SK-N-SH treated with all-trans-retinoic acid at 6 μM for 48 hours (cell line): Measurements from ENCODE around the gene BICC1.

ENCODE experiments used
- ATAC-seq: fragments of 200-7000 bp; cut with Tn5 transposase; 3 replicates; pipeline ENCODE4 v1.9.1; 2020; ENCODE audit warnings: mild to moderate bottlenecking, moderate library complexity
- ARNTL ChIP-seq: fragments of 450-650 bp; formaldehyde crosslinking; IDR thresholded peaks from 2 replicates; pipeline ENCODE4 v1.5.0; 2020; ENCODE audit warnings: low read depth, mild to moderate bottlenecking, moderate library complexity, borderline replicate concordance
- BACH2 ChIP-seq: fragments of 250-450 bp; sonication (Bioruptor Pico); IDR thresholded peaks from 2 replicates; pipeline ENCODE4 v1.9.0; 2021; ENCODE audit warnings: mild to moderate bottlenecking, borderline replicate concordance
- CSDC2 ChIP-seq: fragments of 250-450 bp; sonication (Bioruptor Pico); IDR thresholded peaks from 2 replicates; pipeline ENCODE4 v1.5.0; 2020; ENCODE audit warnings: mild to moderate bottlenecking, moderate library complexity
- ESRRG ChIP-seq: fragments of 250-450 bp; sonication (Bioruptor Pico); IDR thresholded peaks from 2 replicates; pipeline ENCODE4 v1.6.1; 2021; ENCODE audit warnings: mild to moderate bottlenecking
- ISL1 ChIP-seq: fragments of 250-450 bp; sonication (Bioruptor Pico); IDR thresholded peaks from 2 replicates; pipeline ENCODE4 v2.1.2; 2022; ENCODE audit warnings: mild to moderate bottlenecking, moderate library complexity
- OSR1 ChIP-seq: fragments of 250-450 bp; sonication (Bioruptor Pico); IDR thresholded peaks from 2 replicates; pipeline ENCODE4 v1.8.0; 2022; ENCODE audit warnings: moderate library complexity, mild to moderate bottlenecking, inconsistent platforms
- PPARA ChIP-seq: fragments of 250-450 bp; sonication (Bioruptor Pico); IDR thresholded peaks from 2 replicates; pipeline ENCODE4 v1.5.0; 2020; ENCODE audit warnings: mild to moderate bottlenecking, borderline replicate concordance
- RARB ChIP-seq: fragments of 250-450 bp; sonication (Bioruptor Pico); IDR thresholded peaks from 2 replicates; pipeline ENCODE4 v1.8.0; 2021; ENCODE audit warnings: mild to moderate bottlenecking, moderate library complexity
- TCF4 ChIP-seq: fragments of 250-450 bp; sonication (Bioruptor Pico); IDR thresholded peaks from 2 replicates; pipeline ENCODE4 v1.8.0; 2021; ENCODE audit warnings: mild to moderate bottlenecking, moderate library complexity, borderline replicate concordance
- TOX ChIP-seq: fragments of 250-450 bp; sonication (Bioruptor Pico); IDR thresholded peaks from 2 replicates; pipeline ENCODE4 v1.8.0; 2021; ENCODE audit warnings: mild to moderate bottlenecking, moderate library complexity, borderline replicate concordance
- ZC3H10 ChIP-seq: fragments of 250-450 bp; sonication (Bioruptor Pico); IDR thresholded peaks from 2 replicates; pipeline ENCODE4 v1.5.1; 2021; ENCODE audit warnings: mild to moderate bottlenecking, moderate library complexity
- ZFP3 ChIP-seq: fragments of 250-450 bp; sonication (Bioruptor Pico); IDR thresholded peaks from 2 replicates; pipeline ENCODE4 v1.5.0; 2020; ENCODE audit warnings: mild to moderate bottlenecking, moderate library complexity
- ZNF565 ChIP-seq: fragments of 450-650 bp; formaldehyde crosslinking; conservative IDR thresholded peaks from 2 replicates; pipeline ENCODE4 v1.5.0; 2020; ENCODE audit warnings: low read depth, mild to moderate bottlenecking, moderate library complexity
- TF ChIP-seq, protein P1 (sequence below): fragments of 250-450 bp; sonication (Bioruptor Pico); IDR thresholded peaks from 2 replicates; pipeline ENCODE4 v1.8.0; 2020; ENCODE audit warnings: mild to moderate bottlenecking, moderate library complexity, borderline replicate concordance
- TF ChIP-seq, protein P2 (sequence below): fragments of 250-450 bp; sonication (Bioruptor Pico); IDR thresholded peaks from 2 replicates; pipeline ENCODE4 v1.5.1; 2021; ENCODE audit warnings: mild to moderate bottlenecking, moderate library complexity
- TF ChIP-seq, protein P3 (sequence below): fragments of 250-450 bp; sonication (Bioruptor Pico); IDR thresholded peaks from 2 replicates; pipeline ENCODE4 v1.5.1; 2020; ENCODE audit warnings: low read depth, mild to moderate bottlenecking, moderate library complexity
- TF ChIP-seq, protein P4 (sequence below): fragments of 250-450 bp; sonication (Bioruptor Pico); IDR thresholded peaks from 2 replicates; pipeline ENCODE4 v1.8.0; 2021; ENCODE audit warnings: low read depth, mild to moderate bottlenecking, moderate library complexity, borderline replicate concordance
- TF ChIP-seq, protein P5 (sequence below): fragments of 250-450 bp; sonication (Bioruptor Pico); IDR thresholded peaks from 2 replicates; pipeline ENCODE4 v1.5.0; 2020; ENCODE audit warnings: mild to moderate bottlenecking, moderate library complexity

The BICC1 gene

DNA sequence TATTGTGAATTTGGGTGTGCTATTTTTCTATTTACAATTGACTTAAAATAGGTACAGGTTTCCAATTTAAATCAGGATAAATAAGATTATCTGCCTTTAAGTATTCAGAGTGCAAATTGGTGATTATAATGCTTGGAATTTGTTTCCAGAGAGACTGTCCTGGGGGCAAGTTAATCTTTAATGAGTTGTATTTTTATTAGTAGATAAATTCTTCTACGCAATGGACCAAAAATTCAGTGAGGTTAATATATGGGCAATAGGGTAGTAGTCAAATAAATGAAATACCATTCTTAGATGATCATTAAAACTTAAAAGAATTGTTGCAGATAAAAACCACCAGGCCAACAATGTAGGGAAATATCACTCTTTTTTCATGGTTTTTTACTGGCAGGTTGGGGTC is 3.4 kb downstream of the BICC1 start (continued):
- TF ChIP-seq TCF4 (CRISPR knock-in tag) (no peak), ARNTL (CRISPR knock-in tag) (no peak), BACH2 (CRISPR knock-in tag) (no peak)

DNA sequence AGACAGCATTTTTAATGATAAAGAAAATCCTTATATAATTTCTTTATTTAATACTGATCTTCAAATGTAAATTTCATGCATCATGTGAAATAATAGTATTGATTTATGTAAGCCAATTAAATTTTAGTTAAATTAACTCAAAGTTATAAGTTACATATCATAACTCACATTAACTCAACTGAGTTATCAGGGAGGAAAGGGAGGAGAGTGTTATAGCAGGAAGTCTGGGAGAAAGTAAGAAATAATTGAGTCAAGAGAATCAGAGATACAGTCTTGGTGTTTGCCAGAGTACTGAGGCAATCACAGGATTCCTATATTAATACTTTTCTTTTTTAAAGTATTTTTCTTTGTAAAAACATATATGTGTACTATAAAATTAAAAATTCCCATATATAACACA is 4.0 kb downstream of the BICC1 start:
- TF ChIP-seq PPARA (CRISPR knock-in tag) (no peak), ZC3H10 (CRISPR knock-in tag) (no peak), ZFP3 (CRISPR knock-in tag) (no peak), ISL1 (CRISPR knock-in tag) (no peak), ESRRG (CRISPR knock-in tag) (no peak), CSDC2 (no peak), OSR1 (CRISPR knock-in tag) (no peak), TCF4 (CRISPR knock-in tag) (no peak), ZNF565 (CRISPR knock-in tag) (no peak), BACH2 (CRISPR knock-in tag) (no peak)
- TF ChIP-seq, protein P1, sequence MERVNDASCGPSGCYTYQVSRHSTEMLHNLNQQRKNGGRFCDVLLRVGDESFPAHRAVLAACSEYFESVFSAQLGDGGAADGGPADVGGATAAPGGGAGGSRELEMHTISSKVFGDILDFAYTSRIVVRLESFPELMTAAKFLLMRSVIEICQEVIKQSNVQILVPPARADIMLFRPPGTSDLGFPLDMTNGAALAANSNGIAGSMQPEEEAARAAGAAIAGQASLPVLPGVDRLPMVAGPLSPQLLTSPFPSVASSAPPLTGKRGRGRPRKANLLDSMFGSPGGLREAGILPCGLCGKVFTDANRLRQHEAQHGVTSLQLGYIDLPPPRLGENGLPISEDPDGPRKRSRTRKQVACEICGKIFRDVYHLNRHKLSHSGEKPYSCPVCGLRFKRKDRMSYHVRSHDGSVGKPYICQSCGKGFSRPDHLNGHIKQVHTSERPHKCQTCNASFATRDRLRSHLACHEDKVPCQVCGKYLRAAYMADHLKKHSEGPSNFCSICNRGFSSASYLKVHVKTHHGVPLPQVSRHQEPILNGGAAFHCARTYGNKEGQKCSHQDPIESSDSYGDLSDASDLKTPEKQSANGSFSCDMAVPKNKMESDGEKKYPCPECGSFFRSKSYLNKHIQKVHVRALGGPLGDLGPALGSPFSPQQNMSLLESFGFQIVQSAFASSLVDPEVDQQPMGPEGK (CRISPR knock-in tag): no peak
- TF ChIP-seq, protein P2, sequence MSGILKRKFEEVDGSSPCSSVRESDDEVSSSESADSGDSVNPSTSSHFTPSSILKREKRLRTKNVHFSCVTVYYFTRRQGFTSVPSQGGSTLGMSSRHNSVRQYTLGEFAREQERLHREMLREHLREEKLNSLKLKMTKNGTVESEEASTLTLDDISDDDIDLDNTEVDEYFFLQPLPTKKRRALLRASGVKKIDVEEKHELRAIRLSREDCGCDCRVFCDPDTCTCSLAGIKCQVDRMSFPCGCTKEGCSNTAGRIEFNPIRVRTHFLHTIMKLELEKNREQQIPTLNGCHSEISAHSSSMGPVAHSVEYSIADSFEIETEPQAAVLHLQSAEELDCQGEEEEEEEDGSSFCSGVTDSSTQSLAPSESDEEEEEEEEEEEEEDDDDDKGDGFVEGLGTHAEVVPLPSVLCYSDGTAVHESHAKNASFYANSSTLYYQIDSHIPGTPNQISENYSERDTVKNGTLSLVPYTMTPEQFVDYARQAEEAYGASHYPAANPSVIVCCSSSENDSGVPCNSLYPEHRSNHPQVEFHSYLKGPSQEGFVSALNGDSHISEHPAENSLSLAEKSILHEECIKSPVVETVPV (CRISPR knock-in tag): no peak
- TF ChIP-seq, protein P3, sequence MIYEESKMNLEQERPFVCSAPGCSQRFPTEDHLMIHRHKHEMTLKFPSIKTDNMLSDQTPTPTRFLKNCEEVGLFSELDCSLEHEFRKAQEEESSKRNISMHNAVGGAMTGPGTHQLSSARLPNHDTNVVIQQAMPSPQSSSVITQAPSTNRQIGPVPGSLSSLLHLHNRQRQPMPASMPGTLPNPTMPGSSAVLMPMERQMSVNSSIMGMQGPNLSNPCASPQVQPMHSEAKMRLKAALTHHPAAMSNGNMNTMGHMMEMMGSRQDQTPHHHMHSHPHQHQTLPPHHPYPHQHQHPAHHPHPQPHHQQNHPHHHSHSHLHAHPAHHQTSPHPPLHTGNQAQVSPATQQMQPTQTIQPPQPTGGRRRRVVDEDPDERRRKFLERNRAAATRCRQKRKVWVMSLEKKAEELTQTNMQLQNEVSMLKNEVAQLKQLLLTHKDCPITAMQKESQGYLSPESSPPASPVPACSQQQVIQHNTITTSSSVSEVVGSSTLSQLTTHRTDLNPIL (CRISPR knock-in tag): no peak
- TF ChIP-seq, protein P4, sequence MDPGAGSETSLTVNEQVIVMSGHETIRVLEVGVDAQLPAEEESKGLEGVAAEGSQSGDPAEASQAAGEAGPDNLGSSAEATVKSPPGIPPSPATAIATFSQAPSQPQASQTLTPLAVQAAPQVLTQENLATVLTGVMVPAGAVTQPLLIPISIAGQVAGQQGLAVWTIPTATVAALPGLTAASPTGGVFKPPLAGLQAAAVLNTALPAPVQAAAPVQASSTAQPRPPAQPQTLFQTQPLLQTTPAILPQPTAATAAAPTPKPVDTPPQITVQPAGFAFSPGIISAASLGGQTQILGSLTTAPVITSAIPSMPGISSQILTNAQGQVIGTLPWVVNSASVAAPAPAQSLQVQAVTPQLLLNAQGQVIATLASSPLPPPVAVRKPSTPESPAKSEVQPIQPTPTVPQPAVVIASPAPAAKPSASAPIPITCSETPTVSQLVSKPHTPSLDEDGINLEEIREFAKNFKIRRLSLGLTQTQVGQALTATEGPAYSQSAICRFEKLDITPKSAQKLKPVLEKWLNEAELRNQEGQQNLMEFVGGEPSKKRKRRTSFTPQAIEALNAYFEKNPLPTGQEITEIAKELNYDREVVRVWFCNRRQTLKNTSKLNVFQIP (CRISPR knock-in tag): no peak
- TF ChIP-seq, protein P5, sequence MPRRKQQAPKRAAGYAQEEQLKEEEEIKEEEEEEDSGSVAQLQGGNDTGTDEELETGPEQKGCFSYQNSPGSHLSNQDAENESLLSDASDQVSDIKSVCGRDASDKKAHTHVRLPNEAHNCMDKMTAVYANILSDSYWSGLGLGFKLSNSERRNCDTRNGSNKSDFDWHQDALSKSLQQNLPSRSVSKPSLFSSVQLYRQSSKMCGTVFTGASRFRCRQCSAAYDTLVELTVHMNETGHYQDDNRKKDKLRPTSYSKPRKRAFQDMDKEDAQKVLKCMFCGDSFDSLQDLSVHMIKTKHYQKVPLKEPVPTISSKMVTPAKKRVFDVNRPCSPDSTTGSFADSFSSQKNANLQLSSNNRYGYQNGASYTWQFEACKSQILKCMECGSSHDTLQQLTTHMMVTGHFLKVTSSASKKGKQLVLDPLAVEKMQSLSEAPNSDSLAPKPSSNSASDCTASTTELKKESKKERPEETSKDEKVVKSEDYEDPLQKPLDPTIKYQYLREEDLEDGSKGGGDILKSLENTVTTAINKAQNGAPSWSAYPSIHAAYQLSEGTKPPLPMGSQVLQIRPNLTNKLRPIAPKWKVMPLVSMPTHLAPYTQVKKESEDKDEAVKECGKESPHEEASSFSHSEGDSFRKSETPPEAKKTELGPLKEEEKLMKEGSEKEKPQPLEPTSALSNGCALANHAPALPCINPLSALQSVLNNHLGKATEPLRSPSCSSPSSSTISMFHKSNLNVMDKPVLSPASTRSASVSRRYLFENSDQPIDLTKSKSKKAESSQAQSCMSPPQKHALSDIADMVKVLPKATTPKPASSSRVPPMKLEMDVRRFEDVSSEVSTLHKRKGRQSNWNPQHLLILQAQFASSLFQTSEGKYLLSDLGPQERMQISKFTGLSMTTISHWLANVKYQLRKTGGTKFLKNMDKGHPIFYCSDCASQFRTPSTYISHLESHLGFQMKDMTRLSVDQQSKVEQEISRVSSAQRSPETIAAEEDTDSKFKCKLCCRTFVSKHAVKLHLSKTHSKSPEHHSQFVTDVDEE (CRISPR knock-in tag): no peak
- no peak for ATAC-seq

DNA sequence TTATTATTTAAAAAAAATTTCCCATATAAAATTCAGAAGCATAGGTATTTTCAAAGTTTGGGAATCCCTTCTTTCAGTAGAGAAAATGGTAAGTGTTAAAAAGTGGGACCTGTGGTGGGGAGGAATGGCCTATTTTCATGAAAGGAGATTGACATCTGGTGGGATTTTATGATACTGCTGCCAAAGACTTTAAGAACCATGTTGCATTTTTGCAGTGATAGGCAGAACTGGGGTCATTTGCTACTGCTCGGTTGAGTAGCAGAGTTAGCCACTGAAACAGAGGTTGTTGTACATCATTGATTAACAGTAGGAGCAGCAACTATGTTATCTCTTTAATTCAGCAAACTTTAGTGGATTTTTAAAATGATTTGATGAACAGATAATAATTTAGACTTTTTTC is 4.4 kb downstream of the BICC1 start:
- no peak for ATAC-seq
- TF ChIP-seq RARB (CRISPR knock-in tag) (no peak), ESRRG (CRISPR knock-in tag) (no peak), TOX (CRISPR knock-in tag) (no peak), ARNTL (CRISPR knock-in tag) (no peak), CSDC2 (no peak)
- TF ChIP-seq, all 23 proteins: peak for 0
